ENCODE results near the gene APOH. TPM values are rescaled to one million over a fixed set of nuclear protein-coding genes. Genes with fewer than 3 reads are reported as not detected.

APOH gene
- total and polyA plus RNA-seq, 2 of the 8 experiments (the other 6 are each of a cell fraction or from before 2014, with no cell fraction given) = not detected

GRCh38 chr17:66260275-66260674 is 31.1 kb upstream of the APOH start:
- Histone ChIP-seq H2BK5ac (ENCODE audit: low read depth, low read length) (no peak overlapping the region), H3K9ac (replicated peaks in 1 of 4; ENCODE audit: extremely low read depth in 1 of 4, low read depth in 3 of 4, low read length in 3 of 4) (no peak overlapping the region), H3K79me1 (ENCODE audit: low read depth, low read length) (no peaks in the 10 kb centered on the region), H3K23me2 (ENCODE audit: low read depth, low read length) (no peaks in the 10 kb centered on the region), H2BK12ac (ENCODE audit: low read depth, low read length) (no peak overlapping the region), H2AK5ac (ENCODE audit: low read depth, low read length) (no peak overlapping the region), H3K4me3 (ENCODE audit: extremely low read depth in 1 of 4, insufficient read depth in 2 of 4, low read depth in 3 of 4, low read length in 4 of 4) (no peak overlapping the region), H4K5ac (ENCODE audit: insufficient read length, low read depth, low read length) (no peak overlapping the region), H4K20me1 (replicated peaks in 1 of 2; ENCODE audit: control insufficient read depth in 1 of 2, insufficient read depth in 2 of 2, low read length in 2 of 2) (no peaks in the 10 kb centered on the region), H3K4me2 (ENCODE audit: insufficient read depth in 1 of 2, low read depth in 2 of 2, low read length in 2 of 2) (no peak overlapping the region), H3K18ac (ENCODE audit: extremely low read depth, low read length) (no peak overlapping the region), H3K14ac (ENCODE audit: insufficient read length) (no peak overlapping the region), H4K91ac (replicated peaks; ENCODE audit: insufficient read length, low read length) (no peak overlapping the region), H2AFZ (ENCODE audit: low read length) (no peak overlapping the region), H2BK15ac (ENCODE audit: low read length) (no peak overlapping the region), H2BK120ac (replicated peaks; ENCODE audit: low read depth, low read length) (no peak overlapping the region), H3K9me3 (ENCODE audit: insufficient read depth in 2 of 2, low read depth in 1 of 2, low read length in 1 of 2) (no peaks in the 10 kb centered on the region), H3K4ac (replicated peaks; ENCODE audit: insufficient read length, low read depth, low read length) (no peak overlapping the region), H3K36me3 (ENCODE audit: control insufficient read depth in 2 of 4, insufficient read depth in 4 of 4, low read length in 3 of 4) (no peaks in the 10 kb centered on the region), H3K79me2 (ENCODE audit: control insufficient read depth in 1 of 2, insufficient read depth in 2 of 2, low read length in 2 of 2) (no peaks in the 10 kb centered on the region), H3K56ac (replicated peaks; ENCODE audit: insufficient read length, low read depth, low read length) (no peak overlapping the region), H3K4me1 (replicated peaks in 1 of 4; ENCODE audit: control insufficient read depth in 3 of 4, insufficient read depth in 4 of 4, low read length in 3 of 4) (no peaks in the 10 kb centered on the region), H3K27ac (ENCODE audit: low read depth, low read length) (no peak overlapping the region), H3K23ac (ENCODE audit: insufficient read length) (no peak overlapping the region), H4K8ac (ENCODE audit: extremely low read depth, insufficient read depth, low read length) (no peak overlapping the region), H2BK20ac (ENCODE audit: low read length) (no peak overlapping the region), H3K27me3 (replicated peaks in 1 of 4; ENCODE audit: control insufficient read depth in 3 of 4, extremely low read depth in 1 of 4, insufficient read depth in 3 of 4, low read length in 3 of 4) (no peaks in the 10 kb centered on the region)
- FAIRE-seq (no peak), DNase-seq (ENCODE audit: low read depth in 1 of 2, low spot score in 2 of 2) (no peak)
- 88% methylated on average over 6 of the region's 6 CpGs; no CpG with 5 or more reads in 1 of the 2 experiments for WGBS, 2 experiments (ENCODE audit: extremely low coverage in 1 of 2, insufficient coverage in 1 of 2, insufficient read length in 1 of 2, insufficient replicate concordance in 2 of 2, low coverage in 1 of 2, low lambda C conversion rate in 2 of 2, missing lambda C conversion rate in 1 of 2)
- POLR2A ChIA-PET (ENCODE audit: partially characterized antibody) = no interaction called here
- TF ChIP-seq EZH2 (IDR thresholded peaks at IDR 0.05; ENCODE audit: low read depth, low read length, severe bottlenecking) = no peak
- no peak for TF ChIP-seq RBBP5 (IDR thresholded peaks at IDR 0.05; ENCODE audit: borderline replicate concordance, low read depth, low read length)
- no peak for TF ChIP-seq SAP30 (IDR thresholded peaks at IDR 0.05; ENCODE audit: insufficient read depth, insufficient replicate concordance, low read length)
- TF ChIP-seq RNF2 (IDR thresholded peaks at IDR 0.05; ENCODE audit: borderline replicate concordance, low read depth, low read length, missing control alignments, poor library complexity, severe bottlenecking) = no peak
- no peak for TF ChIP-seq POLR2AphosphoS5 (IDR thresholded peaks at IDR 0.05; ENCODE audit: low read depth, low read length)
- no peak for TF ChIP-seq CTBP2 (IDR thresholded peaks at IDR 0.05; ENCODE audit: borderline replicate concordance, insufficient read depth, insufficient read length, low read length)
- TF ChIP-seq SIN3A (conservative IDR thresholded peaks at IDR 0.05 in 1 of 2, IDR thresholded peaks at IDR 0.05 in 1 of 2; ENCODE audit: low read depth in 1 of 2, low read length in 2 of 2) = no peak
- TF ChIP-seq MAX (IDR thresholded peaks at IDR 0.05) = no peak
- no peak for TF ChIP-seq GABPA (IDR thresholded peaks at IDR 0.05; ENCODE audit: borderline replicate concordance, insufficient read depth, low read length)
- no peak for TF ChIP-seq RXRA (IDR thresholded peaks at IDR 0.05; ENCODE audit: insufficient read depth, low read depth, low read length)
- TF ChIP-seq HDAC2 (IDR thresholded peaks at IDR 0.05; ENCODE audit: borderline replicate concordance in 1 of 2, low read depth in 2 of 2, low read length in 2 of 2) = no peak
- CTCF ChIA-PET (ENCODE audit: partially characterized antibody) = interaction anchor here (0.6 to 1.2 kb wide), 4 partner anchors 60 to 1012 kb away, joined by 3 to 6 read pairs (median 4); no protein-coding TSS in a partner anchor

All from H1 (cell line).